Measurements from ENCODE around the gene ELFN2.

DNA sequence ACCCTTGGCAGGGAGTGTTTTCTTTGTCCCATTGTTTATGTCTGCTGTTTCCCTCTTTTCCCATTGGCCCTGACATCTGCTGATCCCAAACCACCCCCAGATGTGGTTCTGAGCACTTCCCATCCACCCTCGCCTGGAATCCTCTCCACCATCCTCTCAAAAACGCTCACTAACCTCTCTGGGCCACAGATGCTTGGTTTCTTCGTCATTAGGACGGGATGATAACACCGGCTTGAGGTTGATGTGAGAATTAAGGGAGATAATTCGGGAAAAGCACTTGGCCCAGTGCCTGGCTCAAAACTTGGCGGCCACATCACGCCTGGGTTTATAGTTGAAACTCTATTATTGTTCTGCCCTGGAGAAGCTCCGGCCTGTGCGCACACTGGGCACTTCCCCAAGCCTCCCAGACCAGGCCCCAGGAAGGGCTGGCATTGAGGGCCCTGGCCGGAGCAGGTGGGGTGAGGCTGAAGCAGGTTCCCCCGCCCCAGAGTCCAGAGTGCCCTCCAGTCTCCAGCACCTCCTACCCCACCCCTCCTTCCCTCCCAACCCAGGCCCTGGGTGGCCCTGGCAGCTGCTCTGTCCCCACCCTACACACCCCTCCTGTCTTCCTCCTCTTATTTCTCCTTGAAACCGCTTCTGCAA lies 81.3 kb downstream of the ELFN2 start:
- TF ChIP-seq, protein P1, sequence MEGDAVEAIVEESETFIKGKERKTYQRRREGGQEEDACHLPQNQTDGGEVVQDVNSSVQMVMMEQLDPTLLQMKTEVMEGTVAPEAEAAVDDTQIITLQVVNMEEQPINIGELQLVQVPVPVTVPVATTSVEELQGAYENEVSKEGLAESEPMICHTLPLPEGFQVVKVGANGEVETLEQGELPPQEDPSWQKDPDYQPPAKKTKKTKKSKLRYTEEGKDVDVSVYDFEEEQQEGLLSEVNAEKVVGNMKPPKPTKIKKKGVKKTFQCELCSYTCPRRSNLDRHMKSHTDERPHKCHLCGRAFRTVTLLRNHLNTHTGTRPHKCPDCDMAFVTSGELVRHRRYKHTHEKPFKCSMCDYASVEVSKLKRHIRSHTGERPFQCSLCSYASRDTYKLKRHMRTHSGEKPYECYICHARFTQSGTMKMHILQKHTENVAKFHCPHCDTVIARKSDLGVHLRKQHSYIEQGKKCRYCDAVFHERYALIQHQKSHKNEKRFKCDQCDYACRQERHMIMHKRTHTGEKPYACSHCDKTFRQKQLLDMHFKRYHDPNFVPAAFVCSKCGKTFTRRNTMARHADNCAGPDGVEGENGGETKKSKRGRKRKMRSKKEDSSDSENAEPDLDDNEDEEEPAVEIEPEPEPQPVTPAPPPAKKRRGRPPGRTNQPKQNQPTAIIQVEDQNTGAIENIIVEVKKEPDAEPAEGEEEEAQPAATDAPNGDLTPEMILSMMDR (IDR thresholded peaks at IDR 0.05) = no peak
- no peak for TF ChIP-seq POLR2A (IDR thresholded peaks at IDR 0.05)

All from right lobe of liver (tissue), 4 donors.